HEK293 (cell line): ENCODE data around the gene PLA2G4B.

Experiments used
- CTCF ChIA-PET: fragments of 350-600 bp; formaldehyde crosslinking; extraction: SDS; loops from one replicate; lab custom pipeline; 2021; ENCODE audit warnings: antibody characterized with exemption; lab: Yijun Ruan, JAX
- POLR2A ChIA-PET: fragments of 300-600 bp; formaldehyde crosslinking; extraction: SDS; loops from one replicate; lab custom pipeline; 2020; ENCODE audit warnings: antibody characterized with exemption, inconsistent platforms; lab: Yijun Ruan, JAX
- H3K27ac ChIP-seq: fragments of 200-500 bp; sonication (Bioruptor generic); 2 replicates; pipeline ENCODE4 v1.5.1; 2014; ENCODE audit warnings: low read depth, low read length, control low read depth, inconsistent platforms; ENCODE audit errors: extremely low read depth
- H3K36me3 ChIP-seq, 2 experiments: fragments of 200-500 bp in 1 of 2; sonication (Bioruptor generic) in 1 of 2; 1 replicate in 1 of 2; 2 replicates in 1 of 2; pipeline ENCODE4 v1.5.1; 2014 to 2017; ENCODE audit warnings: inconsistent platforms in 2 of 2, low read length in 2 of 2; ENCODE audit not compliant: control insufficient read depth in 2 of 2, insufficient read depth in 1 of 2
- H3K4me1 ChIP-seq: fragments of 200-500 bp; sonication (Bioruptor generic); 2 replicates; pipeline ENCODE4 v1.5.1; 2014; ENCODE audit warnings: mild to moderate bottlenecking, low read length, inconsistent platforms; ENCODE audit not compliant: control insufficient read depth, insufficient read depth
- H3K4me3 ChIP-seq: 2 replicates; pipeline ENCODE4 v1.5.1; 2011; ENCODE audit warnings: low read depth, mild to moderate bottlenecking, control low read depth, low read length, moderate library complexity
- H3K9me3 ChIP-seq: fragments of 200-500 bp; sonication (Bioruptor generic); 2 replicates; pipeline ENCODE4 v1.5.1; 2014; ENCODE audit warnings: low read depth, low read length, inconsistent platforms; ENCODE audit not compliant: control insufficient read depth, insufficient read depth
- BCL11A ChIP-seq: fragments of 450-650 bp; formaldehyde crosslinking; IDR thresholded peaks from 2 replicates; pipeline ENCODE4 v1.5.1; 2016; ENCODE audit warnings: low read depth, missing biosample characterization, missing genetic modification characterization
- KLF7 ChIP-seq: fragments of 450-650 bp; formaldehyde crosslinking; IDR thresholded peaks from 2 replicates; pipeline ENCODE4 v1.5.1; 2016; ENCODE audit warnings: missing biosample characterization, missing genetic modification characterization, borderline replicate concordance
- RBAK ChIP-seq: fragments of 450-650 bp; formaldehyde crosslinking; IDR thresholded peaks from 2 replicates; pipeline ENCODE4 v1.5.1; 2016; ENCODE audit warnings: missing biosample characterization, missing genetic modification characterization
- SALL2 ChIP-seq: fragments of 450-650 bp; formaldehyde crosslinking; IDR thresholded peaks from 2 replicates; pipeline ENCODE4 v1.5.0; 2017; ENCODE audit warnings: missing biosample characterization, mild to moderate bottlenecking, missing genetic modification characterization, borderline replicate concordance
- YY1 ChIP-seq: fragments of 450-650 bp; formaldehyde crosslinking; IDR thresholded peaks from 2 replicates; pipeline ENCODE4 v1.5.1; 2018; ENCODE audit warnings: missing biosample characterization, missing genetic modification characterization
- ZNF146 ChIP-seq: fragments of 450-650 bp; formaldehyde crosslinking; IDR thresholded peaks from 2 replicates; pipeline ENCODE4 v1.5.1; 2016; ENCODE audit warnings: missing biosample characterization, missing genetic modification characterization
- ZNF514 ChIP-seq: fragments of 450-650 bp; formaldehyde crosslinking; IDR thresholded peaks from 2 replicates; pipeline ENCODE4 v1.5.1; 2016; ENCODE audit warnings: missing biosample characterization, missing genetic modification characterization
- ZNF529 ChIP-seq: fragments of 450-650 bp; formaldehyde crosslinking; IDR thresholded peaks from 2 replicates; pipeline ENCODE4 v1.5.1; 2017; ENCODE audit warnings: missing genetic modification characterization, missing biosample characterization; ENCODE audit not compliant: insufficient replicate concordance
- ZNF571 ChIP-seq: fragments of 450-650 bp; formaldehyde crosslinking; IDR thresholded peaks from 2 replicates; pipeline ENCODE4 v1.5.0; 2017; ENCODE audit warnings: missing biosample characterization, missing genetic modification characterization
- ZNF600 ChIP-seq: fragments of 450-650 bp; formaldehyde crosslinking; IDR thresholded peaks from 2 replicates; pipeline ENCODE4 v1.5.1; 2016; ENCODE audit warnings: missing biosample characterization, missing genetic modification characterization
- ZNF626 ChIP-seq: fragments of 450-650 bp; sonication (Bioruptor Pico); formaldehyde crosslinking; IDR thresholded peaks from 2 replicates; pipeline ENCODE4 v1.5.1; 2018; ENCODE audit warnings: missing biosample characterization, missing genetic modification characterization, inconsistent platforms
- ZNF658 ChIP-seq: fragments of 450-650 bp; formaldehyde crosslinking; IDR thresholded peaks from 2 replicates; pipeline ENCODE4; 2016; ENCODE audit warnings: missing biosample characterization, missing genetic modification characterization
- TF ChIP-seq, protein P1 (sequence below): fragments of 450-650 bp; IDR thresholded peaks from 2 replicates; pipeline ENCODE4 v1.5.1; 2018; ENCODE audit warnings: missing biosample characterization, mild to moderate bottlenecking, missing genetic modification characterization
- TF ChIP-seq, protein P2 (sequence below): fragments of 450-650 bp; formaldehyde crosslinking; conservative IDR thresholded peaks from 2 replicates; pipeline ENCODE4 v1.5.1; 2016; ENCODE audit warnings: low read depth, missing biosample characterization, missing genetic modification characterization
- TF ChIP-seq, protein P3 (sequence below): fragments of 450-650 bp; formaldehyde crosslinking; IDR thresholded peaks from 2 replicates; pipeline ENCODE4 v1.5.1; 2016; ENCODE audit warnings: missing biosample characterization, missing genetic modification characterization, borderline replicate concordance
- TF ChIP-seq, protein P4 (sequence below): fragments of 450-650 bp; formaldehyde crosslinking; IDR thresholded peaks from 2 replicates; pipeline ENCODE4 v1.5.0; 2017; ENCODE audit warnings: missing biosample characterization, missing genetic modification characterization, borderline replicate concordance

PLA2G4B gene

DNA sequence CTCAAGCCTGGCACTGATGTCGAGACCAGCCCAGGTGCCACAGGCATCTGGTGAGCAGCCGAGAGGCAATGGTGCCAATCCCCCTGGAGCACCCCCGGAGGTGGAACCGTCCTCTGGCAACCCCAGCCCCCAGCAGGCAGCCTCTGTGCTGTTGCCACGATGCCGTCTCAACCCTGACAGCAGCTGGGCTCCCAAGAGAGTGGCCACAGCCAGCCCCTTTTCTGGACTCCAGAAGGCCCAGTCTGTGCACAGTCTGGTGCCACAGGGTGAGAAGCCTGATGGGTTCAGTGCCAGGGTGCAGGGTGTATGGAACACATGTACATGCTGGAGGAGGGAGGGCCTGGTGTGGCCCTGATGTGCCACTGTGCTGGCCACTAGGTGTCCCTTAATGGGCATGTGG, 15.7 kb upstream of the PLA2G4B start:
- no peak for TF ChIP-seq KLF7 (tag by site-specific recombination)
- 0 out of 2 replicates have a peak, but pooled peaks have one; percentile 8 for TF ChIP-seq ZNF600 (tag by site-specific recombination)
- CTCF ChIA-PET, result interaction anchor here (0.7 to 2.1 kb wide), 2 partner anchors 11 to 150 kb away, joined by 4 to 7 read pairs; no protein-coding TSS in a partner anchor
- H3K4me1 ChIP-seq, result no peaks in the 10 kb centered on the region
- no peak overlapping the region for H3K4me3 ChIP-seq
- H3K36me3 ChIP-seq, result peaks cover 0 to 48% of the 10 kb centered on the region in 2 experiments; a peak in 1 of 3 replicates
- no peak overlapping the region for H3K27ac ChIP-seq
- POLR2A ChIA-PET, result no interaction called here
- H3K9me3 ChIP-seq, result no peaks in the 10 kb centered on the region

DNA sequence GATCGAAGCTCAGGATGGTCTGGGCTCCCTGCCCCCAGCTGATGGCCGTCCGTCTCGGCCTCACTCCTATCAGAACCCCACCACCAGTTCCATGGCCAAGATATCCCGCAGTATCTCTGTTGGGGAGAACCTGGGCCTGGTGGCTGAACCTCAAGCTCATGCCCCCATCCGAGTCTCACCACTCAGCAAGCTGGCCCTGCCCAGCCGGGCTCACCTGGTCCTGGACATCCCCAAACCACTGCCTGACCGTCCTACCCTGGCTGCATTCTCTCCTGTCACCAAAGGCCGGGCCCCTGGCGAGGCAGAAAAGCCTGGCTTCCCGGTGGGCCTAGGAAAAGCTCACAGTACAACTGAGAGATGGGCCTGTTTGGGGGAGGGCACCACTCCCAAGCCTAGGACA, 15.1 kb upstream of the PLA2G4B start:
- H3K4me1 ChIP-seq, result no peaks in the 10 kb centered on the region
- H3K4me3 ChIP-seq, result no peak overlapping the region
- TF ChIP-seq ZNF626, result no peak
- TF ChIP-seq, protein P1, sequence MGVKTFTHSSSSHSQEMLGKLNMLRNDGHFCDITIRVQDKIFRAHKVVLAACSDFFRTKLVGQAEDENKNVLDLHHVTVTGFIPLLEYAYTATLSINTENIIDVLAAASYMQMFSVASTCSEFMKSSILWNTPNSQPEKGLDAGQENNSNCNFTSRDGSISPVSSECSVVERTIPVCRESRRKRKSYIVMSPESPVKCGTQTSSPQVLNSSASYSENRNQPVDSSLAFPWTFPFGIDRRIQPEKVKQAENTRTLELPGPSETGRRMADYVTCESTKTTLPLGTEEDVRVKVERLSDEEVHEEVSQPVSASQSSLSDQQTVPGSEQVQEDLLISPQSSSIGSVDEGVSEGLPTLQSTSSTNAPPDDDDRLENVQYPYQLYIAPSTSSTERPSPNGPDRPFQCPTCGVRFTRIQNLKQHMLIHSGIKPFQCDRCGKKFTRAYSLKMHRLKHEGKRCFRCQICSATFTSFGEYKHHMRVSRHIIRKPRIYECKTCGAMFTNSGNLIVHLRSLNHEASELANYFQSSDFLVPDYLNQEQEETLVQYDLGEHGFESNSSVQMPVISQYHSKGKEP (tag by site-specific recombination), result no peak
- TF ChIP-seq ZNF146 (tag by site-specific recombination), result no peak
- TF ChIP-seq, protein P2, sequence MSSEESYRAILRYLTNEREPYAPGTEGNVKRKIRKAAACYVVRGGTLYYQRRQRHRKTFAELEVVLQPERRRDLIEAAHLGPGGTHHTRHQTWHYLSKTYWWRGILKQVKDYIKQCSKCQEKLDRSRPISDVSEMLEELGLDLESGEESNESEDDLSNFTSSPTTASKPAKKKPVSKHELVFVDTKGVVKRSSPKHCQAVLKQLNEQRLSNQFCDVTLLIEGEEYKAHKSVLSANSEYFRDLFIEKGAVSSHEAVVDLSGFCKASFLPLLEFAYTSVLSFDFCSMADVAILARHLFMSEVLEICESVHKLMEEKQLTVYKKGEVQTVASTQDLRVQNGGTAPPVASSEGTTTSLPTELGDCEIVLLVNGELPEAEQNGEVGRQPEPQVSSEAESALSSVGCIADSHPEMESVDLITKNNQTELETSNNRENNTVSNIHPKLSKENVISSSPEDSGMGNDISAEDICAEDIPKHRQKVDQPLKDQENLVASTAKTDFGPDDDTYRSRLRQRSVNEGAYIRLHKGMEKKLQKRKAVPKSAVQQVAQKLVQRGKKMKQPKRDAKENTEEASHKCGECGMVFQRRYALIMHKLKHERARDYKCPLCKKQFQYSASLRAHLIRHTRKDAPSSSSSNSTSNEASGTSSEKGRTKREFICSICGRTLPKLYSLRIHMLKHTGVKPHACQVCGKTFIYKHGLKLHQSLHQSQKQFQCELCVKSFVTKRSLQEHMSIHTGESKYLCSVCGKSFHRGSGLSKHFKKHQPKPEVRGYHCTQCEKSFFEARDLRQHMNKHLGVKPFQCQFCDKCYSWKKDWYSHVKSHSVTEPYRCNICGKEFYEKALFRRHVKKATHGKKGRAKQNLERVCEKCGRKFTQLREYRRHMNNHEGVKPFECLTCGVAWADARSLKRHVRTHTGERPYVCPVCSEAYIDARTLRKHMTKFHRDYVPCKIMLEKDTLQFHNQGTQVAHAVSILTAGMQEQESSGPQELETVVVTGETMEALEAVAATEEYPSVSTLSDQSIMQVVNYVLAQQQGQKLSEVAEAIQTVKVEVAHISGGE, result no peak
- TF ChIP-seq ZNF571, result no peak
- TF ChIP-seq ZNF529 (tag by site-specific recombination), result no peak
- TF ChIP-seq, protein P3, sequence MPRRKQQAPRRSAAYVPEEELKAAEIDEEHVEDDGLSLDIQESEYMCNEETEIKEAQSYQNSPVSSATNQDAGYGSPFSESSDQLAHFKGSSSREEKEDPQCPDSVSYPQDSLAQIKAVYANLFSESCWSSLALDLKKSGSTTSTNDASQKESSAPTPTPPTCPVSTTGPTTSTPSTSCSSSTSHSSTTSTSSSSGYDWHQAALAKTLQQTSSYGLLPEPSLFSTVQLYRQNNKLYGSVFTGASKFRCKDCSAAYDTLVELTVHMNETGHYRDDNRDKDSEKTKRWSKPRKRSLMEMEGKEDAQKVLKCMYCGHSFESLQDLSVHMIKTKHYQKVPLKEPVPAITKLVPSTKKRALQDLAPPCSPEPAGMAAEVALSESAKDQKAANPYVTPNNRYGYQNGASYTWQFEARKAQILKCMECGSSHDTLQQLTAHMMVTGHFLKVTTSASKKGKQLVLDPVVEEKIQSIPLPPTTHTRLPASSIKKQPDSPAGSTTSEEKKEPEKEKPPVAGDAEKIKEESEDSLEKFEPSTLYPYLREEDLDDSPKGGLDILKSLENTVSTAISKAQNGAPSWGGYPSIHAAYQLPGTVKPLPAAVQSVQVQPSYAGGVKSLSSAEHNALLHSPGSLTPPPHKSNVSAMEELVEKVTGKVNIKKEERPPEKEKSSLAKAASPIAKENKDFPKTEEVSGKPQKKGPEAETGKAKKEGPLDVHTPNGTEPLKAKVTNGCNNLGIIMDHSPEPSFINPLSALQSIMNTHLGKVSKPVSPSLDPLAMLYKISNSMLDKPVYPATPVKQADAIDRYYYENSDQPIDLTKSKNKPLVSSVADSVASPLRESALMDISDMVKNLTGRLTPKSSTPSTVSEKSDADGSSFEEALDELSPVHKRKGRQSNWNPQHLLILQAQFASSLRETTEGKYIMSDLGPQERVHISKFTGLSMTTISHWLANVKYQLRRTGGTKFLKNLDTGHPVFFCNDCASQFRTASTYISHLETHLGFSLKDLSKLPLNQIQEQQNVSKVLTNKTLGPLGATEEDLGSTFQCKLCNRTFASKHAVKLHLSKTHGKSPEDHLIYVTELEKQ (tag by site-specific recombination), result no peak
- no peak for TF ChIP-seq ZNF658
- TF ChIP-seq, protein P4, sequence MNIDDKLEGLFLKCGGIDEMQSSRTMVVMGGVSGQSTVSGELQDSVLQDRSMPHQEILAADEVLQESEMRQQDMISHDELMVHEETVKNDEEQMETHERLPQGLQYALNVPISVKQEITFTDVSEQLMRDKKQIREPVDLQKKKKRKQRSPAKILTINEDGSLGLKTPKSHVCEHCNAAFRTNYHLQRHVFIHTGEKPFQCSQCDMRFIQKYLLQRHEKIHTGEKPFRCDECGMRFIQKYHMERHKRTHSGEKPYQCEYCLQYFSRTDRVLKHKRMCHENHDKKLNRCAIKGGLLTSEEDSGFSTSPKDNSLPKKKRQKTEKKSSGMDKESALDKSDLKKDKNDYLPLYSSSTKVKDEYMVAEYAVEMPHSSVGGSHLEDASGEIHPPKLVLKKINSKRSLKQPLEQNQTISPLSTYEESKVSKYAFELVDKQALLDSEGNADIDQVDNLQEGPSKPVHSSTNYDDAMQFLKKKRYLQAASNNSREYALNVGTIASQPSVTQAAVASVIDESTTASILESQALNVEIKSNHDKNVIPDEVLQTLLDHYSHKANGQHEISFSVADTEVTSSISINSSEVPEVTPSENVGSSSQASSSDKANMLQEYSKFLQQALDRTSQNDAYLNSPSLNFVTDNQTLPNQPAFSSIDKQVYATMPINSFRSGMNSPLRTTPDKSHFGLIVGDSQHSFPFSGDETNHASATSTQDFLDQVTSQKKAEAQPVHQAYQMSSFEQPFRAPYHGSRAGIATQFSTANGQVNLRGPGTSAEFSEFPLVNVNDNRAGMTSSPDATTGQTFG (tag by site-specific recombination), result no peak
- no peak for TF ChIP-seq ZNF514 (tag by site-specific recombination)
- TF ChIP-seq YY1, result no peak
- no peak for TF ChIP-seq RBAK (tag by site-specific recombination)
- TF ChIP-seq BCL11A (tag by site-specific recombination), result no peak
- no peak for TF ChIP-seq SALL2 (tag by site-specific recombination)
- TF ChIP-seq, all 188 proteins: peak for 0
- ChIA-PET CTCF (interaction anchor here (0.7 to 2.1 kb wide), 2 partner anchors 12 to 150 kb away, joined by 4 to 7 read pairs; no protein-coding TSS in a partner anchor), POLR2A (no interaction called here)
- no peak overlapping the region for H3K27ac ChIP-seq
- H3K36me3 ChIP-seq, result peaks cover 0 to 42% of the 10 kb centered on the region in 2 experiments; a peak in 1 of 3 replicates
- H3K9me3 ChIP-seq, result no peaks in the 10 kb centered on the region
